ENCODE measurements around the gene ZNF442. TPM values are rescaled to one million over a fixed set of nuclear protein-coding genes. Genes with fewer than 3 reads are reported as not detected.
"Not testable (repeated sequence)": the region's sequence is repeated elsewhere in the genome, so short reads cannot be mapped to it uniquely, and the experiment has no call there.

The ZNF442 gene
- total RNA-seq = 1 to 10 TPM; 4.9 to 7.7 TPM
- long read RNA-seq, donor 1, partial matches to known transcripts = 0 of 1 reads
- long read RNA-seq, donor 1, other reads (novel, unspliced or antisense) = 1 of 1 reads
- long read RNA-seq, donor 2, transcript ZNF442-203 (3 exons, 1,906 nt) = major isoform, 11 of 12 reads
- long read RNA-seq, donor 2, partial matches to known transcripts = 1 of 12 reads
- long read RNA-seq, donor 2, other reads (novel, unspliced or antisense) = 0 of 12 reads

- intact Hi-C loops (cut with DNase I) = loop anchor here in 1 of 2 donors (10.0 kb wide), 1 partner anchor 71 kb away; the partner anchor contains the start of gene ZNF44
- peak; percentile 98 for DNase-seq (ENCODE audit: low spot score)
These were observed at the start of gene ZNF442 for GRCh38 chr19:12365236-12366162. Gene ZNF442 (minus strand): TSS chr19:12365683. CDS start chr19:12363631, 2,052 bp downstream.

DNA sequence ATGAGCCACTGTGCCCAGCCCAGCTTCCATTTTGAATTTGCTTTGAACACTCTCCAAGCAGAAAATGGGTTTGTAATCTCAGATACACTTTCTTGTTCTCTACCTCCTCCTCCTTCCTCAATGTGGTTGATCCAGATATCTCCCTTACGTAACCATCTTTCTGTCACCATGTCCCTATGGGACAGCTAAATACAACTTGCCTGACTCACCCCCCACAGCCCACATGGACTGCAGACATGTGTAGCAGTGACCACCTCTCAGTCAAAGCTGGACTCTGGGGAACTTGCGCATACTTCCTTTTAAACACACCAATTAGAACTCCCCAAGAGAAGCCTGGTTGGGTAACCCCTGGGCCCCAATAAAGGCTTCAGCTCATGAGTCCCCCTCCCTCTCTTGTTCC, 46.4 kb upstream of the ZNF442 start:
- intact Hi-C loops (cut with DNase I) = loop anchor here in 1 of 2 donors (2.0 kb wide), 1 partner anchor 31 kb away; no protein-coding TSS in a partner anchor
- DNase-seq (ENCODE audit: low spot score) = no peak

DNA sequence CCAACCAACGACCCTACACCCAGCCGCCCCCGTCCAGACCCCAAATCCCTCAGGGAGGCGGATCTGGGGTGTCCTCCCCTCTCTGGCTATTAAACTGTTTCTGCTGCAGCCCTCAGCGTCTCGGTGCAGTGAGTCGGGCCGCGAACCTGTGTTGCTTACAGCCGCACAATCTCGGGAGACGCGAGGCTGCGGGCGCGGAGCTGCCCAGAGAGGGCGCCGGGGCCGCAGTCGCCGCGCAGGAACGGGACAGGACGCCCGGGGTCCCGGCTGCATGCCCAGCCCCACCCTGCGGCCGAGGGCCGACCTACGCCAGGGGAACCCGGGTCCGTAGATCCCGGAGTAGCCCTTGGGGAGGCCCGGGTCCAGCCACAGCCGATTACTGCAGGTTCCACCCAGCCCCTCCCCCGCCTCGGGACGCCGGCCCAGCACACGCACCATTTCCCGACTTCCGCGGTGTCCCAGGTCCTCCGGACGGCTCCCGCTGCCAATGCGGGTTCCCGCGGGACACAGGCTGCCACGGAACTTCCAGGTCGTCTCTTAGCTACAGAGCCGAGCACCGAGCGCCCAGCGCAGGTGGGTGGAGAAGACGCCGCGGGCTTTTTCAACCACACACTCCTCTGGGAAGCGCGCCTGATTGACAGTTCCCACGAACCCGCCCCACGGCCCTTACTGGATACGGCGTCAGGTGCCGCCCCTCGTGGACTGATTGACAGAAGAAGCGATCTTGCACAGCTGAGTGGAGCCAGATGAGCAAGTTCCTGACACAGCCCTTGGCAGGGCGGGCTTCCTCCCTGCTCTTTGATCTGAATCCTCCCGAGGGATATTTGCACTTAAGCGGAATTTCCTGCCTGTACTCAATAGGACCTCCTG, 35.4 kb upstream of the ZNF442 start, which contains the start of gene ZNF799:
ZNF799 (minus strand) TSS at position 639 of the 870 bp plus-strand sequence; CDS start at position 438, 201 bp downstream.
- intact Hi-C loops (cut with DNase I) = no loop called here
- DNase-seq (ENCODE audit: low spot score) = peak; percentile 99

DNA sequence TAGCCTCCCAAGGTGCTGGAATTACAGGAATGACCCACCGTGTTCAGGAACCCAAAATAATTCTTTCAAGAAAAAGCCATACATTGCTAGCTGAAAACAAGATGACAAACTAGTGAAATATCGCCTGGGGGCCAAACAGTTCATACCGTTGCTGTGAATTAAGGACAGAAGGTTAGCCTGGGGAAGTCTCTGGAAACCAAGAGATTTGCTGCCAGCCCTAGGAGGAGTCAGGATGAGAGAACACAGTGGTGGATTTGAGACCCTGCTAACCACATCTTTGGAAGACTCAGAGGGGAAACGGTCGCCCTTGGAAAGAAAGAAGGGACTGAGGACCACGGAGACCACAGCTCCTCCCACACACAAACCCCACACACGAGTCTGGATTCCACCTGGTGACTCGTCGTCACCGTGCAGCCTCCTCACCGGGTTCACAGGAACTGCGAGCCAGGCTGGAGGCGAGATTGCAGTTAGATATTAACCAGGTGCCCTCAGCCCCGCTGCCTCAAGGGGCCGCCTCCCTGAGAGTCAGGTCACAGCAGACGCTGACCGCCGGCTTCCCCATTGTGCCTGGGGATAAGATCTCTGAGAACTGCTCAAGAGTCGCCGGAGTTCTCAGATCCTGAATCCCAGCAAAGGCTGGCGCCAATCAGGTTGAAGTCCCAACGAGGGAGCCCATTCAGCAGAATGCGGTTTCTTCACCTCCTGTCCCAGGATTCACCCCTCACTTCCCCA, 34.6 kb upstream of the ZNF442 start:
- intact Hi-C loops (cut with DNase I) = not testable (repeated sequence)

DNA sequence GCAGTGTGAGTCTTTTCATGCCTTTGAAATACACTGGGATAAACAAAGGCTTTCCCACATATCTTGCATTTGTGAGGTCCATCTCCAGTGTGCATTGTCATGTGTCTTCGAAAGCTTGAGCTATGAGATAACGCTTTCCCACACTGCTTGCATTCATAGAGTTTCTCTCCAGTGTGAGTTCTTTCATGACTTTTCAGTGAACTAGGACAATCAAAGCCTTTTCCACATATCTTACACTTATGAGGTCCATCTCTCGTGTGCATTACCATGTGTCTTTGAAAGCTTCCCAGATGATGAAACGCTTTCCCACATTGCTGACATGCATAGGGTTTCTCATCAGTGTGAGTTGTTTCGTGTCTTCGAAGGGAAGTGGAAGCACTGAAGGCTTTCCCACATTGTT, 25.7 kb upstream of the ZNF442 start:
- intact Hi-C loops (cut with DNase I); DNase-seq (ENCODE audit: low spot score): not testable (repeated sequence)

More for the DNA sequence above, 34.6 kb upstream of the ZNF442 start:
- DNase-seq (ENCODE audit: low spot score) = not testable (repeated sequence)

DNA sequence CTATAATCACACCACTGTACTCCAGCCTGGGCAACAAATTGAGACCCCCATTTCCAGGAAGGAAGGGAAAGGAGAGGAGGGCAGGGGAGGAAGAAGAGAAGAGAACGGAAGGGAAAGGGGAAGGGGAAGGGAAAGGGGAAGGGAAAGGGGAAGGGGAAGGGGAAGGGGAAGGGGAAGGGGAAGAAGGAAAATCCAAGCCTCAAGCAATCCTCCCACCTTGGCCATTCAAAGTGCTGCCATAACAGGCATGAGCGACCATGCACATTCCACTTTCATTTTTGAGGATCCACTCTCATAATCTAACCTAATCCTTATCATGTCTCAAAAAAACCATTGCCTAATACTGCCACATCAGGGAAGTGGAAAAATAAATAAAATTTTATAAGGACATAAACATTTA, 20.9 kb upstream of the ZNF442 start:
- DNase-seq (ENCODE audit: low spot score); intact Hi-C loops (cut with DNase I): not testable (repeated sequence)

GRCh38 chr19:12380444-12380737, 14.9 kb upstream of the ZNF442 start:
- no peak for DNase-seq (ENCODE audit: low spot score)
- intact Hi-C loops (cut with DNase I) = loop anchor here in 1 of 2 donors (5.0 kb wide), 1 partner anchor 522 kb away; no protein-coding TSS in a partner anchor

GRCh38 chr19:12379732-12380443, 14.4 kb upstream of the ZNF442 start:
- intact Hi-C loops (cut with DNase I) = loop anchor here in 1 of 2 donors (5.0 kb wide), 1 partner anchor 522 kb away; no protein-coding TSS in a partner anchor
- no peak for DNase-seq (ENCODE audit: low spot score)

GRCh38 chr19:12374026-12374425, 8.5 kb upstream of the ZNF442 start:
- no peak for DNase-seq (ENCODE audit: low spot score)

DNA sequence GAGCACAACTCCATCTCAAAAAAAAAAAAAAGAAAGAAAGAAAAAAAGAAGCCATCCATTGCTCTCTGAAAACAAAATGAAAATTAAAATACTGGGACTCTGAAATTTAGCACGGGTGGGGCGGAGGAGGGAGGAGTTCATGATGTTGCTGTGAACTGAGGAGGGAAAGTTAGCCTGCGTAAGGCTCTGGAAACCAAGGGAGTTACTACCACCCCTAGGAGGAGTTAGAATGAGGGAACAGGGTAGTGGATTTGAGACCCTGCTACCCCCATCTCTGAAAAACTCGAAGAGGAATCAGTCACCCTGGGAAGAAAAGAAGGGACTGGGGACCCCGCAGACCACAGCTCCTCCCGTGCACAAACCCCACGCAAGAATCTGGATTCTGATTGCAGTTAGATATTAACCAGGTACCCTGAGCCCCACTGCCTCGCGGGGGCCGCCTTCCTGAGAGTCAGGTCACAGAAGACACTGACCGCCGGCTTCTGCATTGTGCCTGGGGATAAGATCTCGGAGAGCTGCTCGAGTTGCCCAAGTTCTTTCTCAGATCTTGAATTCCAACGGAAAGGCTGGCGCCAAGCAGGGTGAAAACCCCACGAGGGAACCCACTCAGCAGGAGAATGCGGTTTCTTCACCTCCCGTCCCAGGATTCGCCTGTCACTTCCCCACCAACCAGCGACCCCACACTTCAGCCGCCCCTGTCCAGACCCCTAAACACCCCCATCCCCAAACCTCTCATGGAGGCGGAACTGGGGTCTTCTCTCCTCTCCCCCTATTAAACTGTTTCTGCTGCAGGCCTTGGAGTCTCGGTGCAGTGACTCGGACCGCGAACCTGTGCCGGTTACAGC, 870 bp downstream of the ZNF442 start:
- no peak for DNase-seq (ENCODE audit: low spot score)
- intact Hi-C loops (cut with DNase I) = loop anchor here in 1 of 2 donors (10.0 kb wide), 1 partner anchor 70 kb away; the partner anchor contains the start of gene ZNF44

More at GRCh38 chr19:12374026-12374425, 8.5 kb upstream of the ZNF442 start:
- intact Hi-C loops (cut with DNase I) = no loop called here

DNA sequence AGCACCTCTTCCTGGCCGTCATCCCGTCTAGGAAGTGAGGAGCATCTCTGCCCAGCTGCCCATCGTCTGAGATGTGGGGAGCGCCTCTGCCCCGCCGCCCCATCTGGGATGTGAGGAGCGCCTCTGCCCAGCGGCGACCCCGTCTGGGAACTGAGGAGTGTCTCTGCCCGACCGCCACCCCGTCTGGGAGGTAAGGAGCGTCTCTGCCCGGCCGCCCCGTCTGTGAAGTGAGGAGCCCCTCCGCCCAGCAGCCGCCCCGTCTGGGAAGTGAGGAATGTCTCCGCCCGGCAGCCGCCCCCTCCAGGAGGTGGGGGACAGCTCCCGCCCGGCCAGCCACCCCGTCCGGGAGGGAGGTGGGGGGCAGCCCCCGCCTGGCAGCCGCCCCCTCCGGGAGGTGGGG, 3.2 kb downstream of the ZNF442 start:
- intact Hi-C loops (cut with DNase I) = loop anchor here in 1 of 2 donors (10.0 kb wide), 1 partner anchor 67 kb away; the partner anchor contains the start of gene ZNF44
- DNase-seq (ENCODE audit: low spot score) = not testable (repeated sequence)

DNA sequence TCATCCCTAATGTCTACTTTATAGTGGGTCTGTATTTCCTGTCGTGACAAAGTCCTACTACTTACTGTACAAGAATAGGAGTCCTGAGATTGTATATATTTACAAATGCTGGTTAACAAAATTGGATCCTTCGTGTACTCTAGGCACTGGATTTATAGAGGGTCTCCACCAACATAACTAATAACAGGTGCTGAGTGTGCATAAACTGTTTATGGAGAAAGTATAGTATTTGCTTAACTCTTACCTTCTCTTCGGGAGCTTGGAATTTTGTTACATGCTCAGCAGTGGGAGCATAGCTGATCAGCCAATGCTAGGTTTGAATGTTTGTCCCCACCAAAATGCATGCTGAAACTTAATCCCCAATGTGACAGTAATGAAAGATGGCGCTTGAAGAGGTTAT, 12.1 kb downstream of the ZNF442 start:
- no peak for DNase-seq (ENCODE audit: low spot score)
- intact Hi-C loops (cut with DNase I) = loop anchor here in 1 of 2 donors (10.0 kb wide), 1 partner anchor 129 kb away; no protein-coding TSS in a partner anchor

DNA sequence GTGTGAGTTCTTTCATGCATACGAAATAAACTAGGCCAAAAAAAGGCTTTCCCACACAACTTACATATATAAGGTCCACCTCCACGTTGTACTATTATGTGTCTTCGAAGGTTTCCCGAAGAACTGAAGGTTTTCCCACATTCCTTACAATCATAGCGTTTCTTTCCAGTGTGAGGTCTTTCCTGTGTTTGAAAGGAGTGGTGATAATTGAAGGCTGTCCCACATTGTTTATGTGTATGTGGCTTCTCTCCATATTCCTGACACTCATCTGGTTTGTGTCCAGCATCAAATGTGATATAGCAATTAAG, 14.6 kb downstream of the ZNF442 start:
- intact Hi-C loops (cut with DNase I) = loop anchor here in 1 of 2 donors (10.0 kb wide), 1 partner anchor 126 kb away; no protein-coding TSS in a partner anchor
- DNase-seq (ENCODE audit: low spot score) = no peak

DNA sequence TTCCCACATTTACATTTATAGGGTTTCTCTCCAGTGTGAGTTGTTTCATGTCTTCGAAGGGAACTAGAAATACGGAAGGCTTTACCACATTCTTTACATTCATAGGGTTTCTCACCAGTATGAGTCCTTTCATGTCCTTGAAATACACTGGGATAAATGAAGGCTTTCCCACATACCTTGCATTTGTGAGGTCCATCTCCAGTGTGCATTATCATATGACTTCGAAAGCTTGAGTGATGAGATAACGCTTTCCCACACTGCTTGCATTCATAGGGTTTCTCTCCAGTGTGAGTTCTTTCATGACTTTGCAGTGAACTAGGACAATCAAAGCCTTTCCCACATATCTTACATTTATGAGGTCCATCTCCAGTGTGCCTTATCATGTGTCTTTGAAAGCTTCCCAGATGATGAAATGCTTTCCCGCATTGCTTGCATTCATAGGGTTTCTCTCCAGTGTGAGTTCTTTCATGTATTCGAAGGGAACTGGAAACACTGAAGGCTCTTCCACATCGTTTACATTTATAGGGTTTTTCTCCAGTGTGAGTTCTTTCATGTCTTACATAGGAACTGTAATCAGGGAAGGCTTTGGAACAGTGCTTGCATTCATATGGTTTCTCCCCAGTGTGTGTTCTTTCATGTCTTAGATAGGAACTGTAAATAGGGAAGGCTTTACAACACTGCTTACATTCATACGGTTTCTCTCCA, 15.1 kb downstream of the ZNF442 start:
- intact Hi-C loops (cut with DNase I) = loop anchor here in 1 of 2 donors (10.0 kb wide), 1 partner anchor 126 kb away; no protein-coding TSS in a partner anchor
- no peak for DNase-seq (ENCODE audit: low spot score)

DNA sequence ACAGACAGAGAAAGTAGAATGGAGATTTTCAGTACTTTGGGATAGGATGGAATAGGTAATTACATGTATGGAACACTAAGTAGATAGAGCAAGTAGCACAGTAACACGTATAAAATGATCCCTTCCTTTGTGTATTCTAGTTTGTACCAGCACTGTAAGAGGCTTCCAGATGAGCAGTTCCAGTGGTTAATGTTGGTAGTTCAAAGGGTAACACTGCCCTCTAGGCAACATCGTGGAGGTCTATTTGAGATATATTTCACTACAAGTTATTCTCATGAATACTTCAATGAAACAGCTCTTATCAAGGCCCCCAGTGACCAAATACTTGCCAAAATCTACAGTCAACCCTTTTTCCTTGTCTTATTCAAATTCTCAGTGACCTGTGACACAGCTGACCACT, 18.6 kb downstream of the ZNF442 start:
- intact Hi-C loops (cut with DNase I) = no loop called here
- no peak for DNase-seq (ENCODE audit: low spot score)

DNA sequence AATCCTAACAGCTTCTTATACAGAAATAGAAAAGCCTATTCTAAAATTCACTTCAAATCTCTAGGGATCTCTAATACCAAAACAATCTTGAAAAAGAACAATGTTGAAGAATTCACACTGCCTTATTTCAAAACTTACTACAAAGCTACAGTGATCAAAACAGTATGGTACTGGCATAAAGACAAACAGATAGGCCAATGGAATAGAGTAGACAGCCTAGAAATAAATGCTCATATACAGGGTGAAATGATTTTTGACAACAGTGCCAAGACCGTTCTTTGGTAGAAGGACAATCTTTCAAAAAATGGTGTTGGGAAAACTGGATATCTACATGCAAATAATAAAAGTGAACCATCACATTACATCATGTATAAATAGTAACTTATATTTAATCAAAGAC, 20.3 kb downstream of the ZNF442 start:
- DNase-seq (ENCODE audit: low spot score) = no peak
- intact Hi-C loops (cut with DNase I) = no loop called here

Data from posterior vena cava (tissue), 2 donors.